GM18951 (cell line): ENCODE results near the gene F3.

Experiments used
- POLR2A ChIP-seq: IDR thresholded peaks from 4 replicates; pipeline ENCODE4 v1.6.1; 2011; ENCODE audit warnings: mild to moderate bottlenecking; ENCODE audit not compliant: insufficient read length, insufficient read depth; ENCODE audit errors: extremely low read depth
- in situ Hi-C: fragments of 300-500 bp; cut with MboI; formaldehyde crosslinking; loops from one replicate; pipeline ENCODE4 v1.12.0; 2022; ENCODE audit warnings: low sequenced_read_pairs, mixed read lengths, inconsistent platforms; ENCODE audit not compliant: unreplicated experiment

F3 gene

DNA sequence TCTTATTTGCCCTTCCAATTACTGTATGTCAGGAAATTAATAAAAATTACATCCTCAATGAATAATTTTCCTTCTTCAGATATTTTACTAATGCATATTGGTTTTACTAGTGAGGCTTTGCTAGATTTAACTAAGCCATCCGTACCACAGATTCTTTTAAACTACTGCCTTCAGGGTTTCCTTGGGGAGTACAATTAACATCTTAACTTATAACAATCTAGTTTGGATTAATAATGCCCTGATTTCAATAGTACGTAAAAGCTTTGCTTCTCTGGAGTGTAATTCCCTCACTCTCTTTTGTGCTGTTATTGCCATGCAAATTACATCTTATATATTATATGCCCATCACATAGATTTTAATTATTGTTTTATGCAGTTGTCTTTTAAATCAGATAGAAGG lies 24.3 kb upstream of the F3 start:
- no peak for TF ChIP-seq POLR2A
- in situ Hi-C loops, result no loop called here

DNA sequence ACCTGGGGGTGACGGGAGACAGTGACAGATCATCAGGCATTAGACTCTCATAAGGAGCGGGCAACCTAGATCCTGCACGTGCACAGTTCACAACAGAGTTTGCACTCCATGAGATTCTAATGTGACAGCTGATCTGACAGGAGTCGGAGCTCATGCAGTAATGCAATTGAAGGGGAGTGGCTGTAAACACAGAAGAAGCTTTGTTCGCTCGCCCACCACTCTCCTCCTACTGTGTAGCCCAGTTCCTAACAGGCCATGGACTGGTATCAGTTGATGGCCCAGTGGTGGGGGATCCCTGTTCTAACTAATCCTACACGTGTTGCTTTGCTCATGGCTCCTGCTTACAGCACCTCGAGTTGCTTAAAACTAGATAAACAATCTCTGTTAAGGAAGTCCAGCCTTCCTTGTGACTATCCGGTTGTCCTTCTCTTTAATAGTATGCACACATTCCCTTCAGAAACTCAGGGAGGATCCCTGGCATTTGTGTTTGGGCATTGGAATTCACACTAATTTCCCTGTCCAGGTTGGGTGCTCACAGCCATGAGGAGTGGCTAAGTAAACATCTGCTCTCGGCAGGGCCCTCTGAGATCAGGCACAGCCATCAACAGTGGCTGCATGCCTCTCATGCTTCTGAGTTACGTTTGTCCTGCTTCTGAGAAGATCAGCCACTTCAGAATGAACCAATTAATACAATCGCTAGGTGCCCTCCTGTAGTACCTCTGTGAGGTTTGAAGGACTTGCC lies 21.1 kb upstream of the F3 start:
- TF ChIP-seq POLR2A, result no peak
- in situ Hi-C loops, result no loop called here

DNA sequence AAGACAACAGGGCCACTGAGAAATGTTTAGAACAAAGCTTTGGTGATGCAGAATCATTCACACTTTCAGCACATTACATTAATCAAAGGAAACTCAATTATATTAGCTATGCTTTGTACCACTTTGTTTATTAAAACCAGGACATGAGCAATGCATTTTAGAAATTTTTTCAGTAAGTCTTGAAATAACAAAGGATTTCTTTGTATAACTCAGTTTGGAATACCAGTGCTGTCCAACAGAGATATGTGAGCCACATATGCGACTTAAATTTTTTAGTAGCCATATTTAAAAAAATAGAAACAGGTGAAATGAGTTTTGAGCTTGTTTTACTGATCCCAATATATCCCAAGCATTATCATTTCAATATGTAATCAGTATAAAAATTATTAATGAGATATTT lies 18.8 kb upstream of the F3 start:
- in situ Hi-C loops, result no loop called here
- TF ChIP-seq POLR2A, result no peak

DNA sequence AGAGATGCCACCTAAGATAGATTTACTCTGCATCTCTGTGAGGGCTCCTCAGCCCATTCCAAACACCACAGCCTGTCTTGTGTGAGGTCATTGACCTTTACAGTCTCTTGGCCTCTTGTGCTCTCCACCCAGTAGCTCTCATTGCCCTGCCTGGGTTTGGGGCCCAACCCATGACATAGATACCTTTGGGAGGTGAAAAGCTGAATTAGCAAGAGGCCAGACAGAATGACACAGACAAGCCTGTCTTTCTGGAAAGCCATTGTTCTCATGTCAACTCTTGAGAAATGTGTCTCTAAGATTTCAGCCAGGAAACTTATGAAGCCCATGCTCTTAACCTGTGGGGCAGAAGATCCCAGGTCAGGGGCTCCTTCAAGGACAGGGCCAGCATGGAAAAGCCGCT lies 18.4 kb upstream of the F3 start:
- no peak for TF ChIP-seq POLR2A
- in situ Hi-C loops, result no loop called here

DNA sequence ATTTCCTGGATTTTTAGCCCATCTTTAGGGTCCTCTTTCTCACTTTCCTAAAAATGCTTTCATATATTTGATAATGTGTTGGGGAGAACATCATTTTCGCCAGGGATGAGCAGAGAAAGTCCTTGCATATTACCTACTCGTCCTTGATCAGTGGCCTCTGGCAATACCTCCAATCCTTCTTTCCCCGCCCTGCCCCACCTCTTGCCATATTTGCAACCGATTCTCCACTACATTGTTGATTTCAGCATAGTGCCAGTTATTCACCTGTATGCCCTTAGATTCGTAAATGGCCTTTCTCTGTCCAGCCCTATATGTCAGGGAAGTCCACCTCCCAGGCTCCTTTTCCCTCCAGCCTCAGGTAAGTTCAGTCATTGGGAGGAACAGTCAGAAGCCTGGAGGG lies 13.5 kb upstream of the F3 start:
- no peak for TF ChIP-seq POLR2A
- in situ Hi-C loops, result no loop called here

DNA sequence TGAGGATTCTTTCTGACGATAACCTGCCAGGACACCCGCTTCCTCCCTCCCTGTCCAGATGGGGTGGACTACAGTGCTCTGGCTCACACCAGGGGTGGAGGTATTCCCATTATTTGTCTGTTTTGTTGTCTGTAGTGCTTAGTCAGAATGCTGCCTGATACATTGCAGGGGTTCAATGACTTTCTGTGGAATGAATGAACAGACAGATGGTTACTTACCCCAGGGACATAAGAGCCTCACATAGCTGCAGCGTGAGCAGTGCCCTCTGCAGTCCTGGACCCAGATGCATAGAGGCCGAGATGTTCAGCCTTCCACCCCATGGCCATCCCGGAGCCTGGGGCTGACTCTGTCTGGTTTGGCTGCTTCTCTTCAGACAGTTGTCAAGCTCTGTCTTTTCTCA lies 13.0 kb upstream of the F3 start:
- in situ Hi-C loops, result no loop called here
- TF ChIP-seq POLR2A, result no peak

DNA sequence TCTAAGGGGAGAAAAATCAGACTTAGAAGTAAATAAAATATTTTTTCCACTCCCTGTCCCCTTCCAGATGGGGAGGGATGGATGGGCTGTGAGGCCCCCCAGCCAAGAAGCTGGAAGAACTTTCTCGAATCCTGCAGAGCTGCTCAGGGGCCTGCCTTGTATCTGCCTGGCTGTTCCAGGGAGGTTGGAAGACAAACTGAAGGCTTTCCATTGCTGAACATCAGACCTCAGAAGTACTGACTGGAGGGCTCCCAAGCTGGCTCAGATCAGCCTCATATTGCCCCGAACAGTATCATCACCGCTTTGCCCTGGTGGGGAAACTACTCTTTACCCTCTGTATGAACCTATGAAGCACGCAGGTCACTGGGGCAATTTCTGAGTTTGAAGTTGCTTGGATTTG lies 12.4 kb upstream of the F3 start:
- no peak for TF ChIP-seq POLR2A
- in situ Hi-C loops, result no loop called here

DNA sequence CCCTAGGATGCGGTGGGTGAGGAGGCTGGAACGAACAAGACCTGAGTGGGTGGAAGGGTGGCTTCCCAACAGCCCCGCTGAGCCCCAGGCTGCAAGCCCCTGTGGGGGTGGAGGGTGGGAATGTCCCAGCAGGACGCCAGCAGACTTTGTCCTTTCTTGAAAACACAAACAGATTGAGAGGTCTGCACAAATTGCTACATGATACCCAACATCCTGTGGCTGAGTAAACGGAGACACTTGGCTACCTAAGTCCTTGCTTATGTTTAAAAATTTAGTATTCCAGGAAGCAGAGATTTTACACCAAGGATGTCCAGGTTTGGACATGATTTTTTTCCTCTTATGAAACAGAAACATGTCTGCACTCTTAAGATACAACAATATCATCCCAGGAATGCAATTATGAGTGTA lies 11.8 kb upstream of the F3 start:
- no peak for TF ChIP-seq POLR2A
- in situ Hi-C loops, result no loop called here

DNA sequence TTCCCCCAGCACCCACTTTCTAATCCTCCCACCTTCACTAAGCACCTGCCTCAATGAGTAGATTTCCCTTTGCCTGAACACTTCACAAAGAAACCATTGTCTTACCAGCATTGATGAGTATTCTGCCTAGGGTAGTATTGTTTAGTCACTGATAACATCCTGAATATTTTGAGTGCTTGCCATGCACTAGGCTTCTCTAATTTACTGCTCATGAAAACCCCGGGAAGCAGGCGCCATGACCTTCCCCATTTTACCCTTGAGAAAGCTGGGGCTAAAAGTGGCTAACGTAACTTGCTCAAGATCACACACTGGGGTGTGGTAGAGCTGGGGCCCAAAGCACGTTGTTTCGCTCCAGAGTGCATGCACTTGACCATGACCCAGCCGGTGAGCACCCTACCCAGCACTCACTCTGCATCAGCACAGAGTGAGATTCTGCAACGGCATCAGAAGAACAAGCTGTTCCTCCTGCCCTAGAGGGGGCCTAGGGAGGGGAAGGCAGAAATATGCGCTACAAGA lies 10.6 kb upstream of the F3 start:
- TF ChIP-seq POLR2A, result no peak
- in situ Hi-C loops, result no loop called here

DNA sequence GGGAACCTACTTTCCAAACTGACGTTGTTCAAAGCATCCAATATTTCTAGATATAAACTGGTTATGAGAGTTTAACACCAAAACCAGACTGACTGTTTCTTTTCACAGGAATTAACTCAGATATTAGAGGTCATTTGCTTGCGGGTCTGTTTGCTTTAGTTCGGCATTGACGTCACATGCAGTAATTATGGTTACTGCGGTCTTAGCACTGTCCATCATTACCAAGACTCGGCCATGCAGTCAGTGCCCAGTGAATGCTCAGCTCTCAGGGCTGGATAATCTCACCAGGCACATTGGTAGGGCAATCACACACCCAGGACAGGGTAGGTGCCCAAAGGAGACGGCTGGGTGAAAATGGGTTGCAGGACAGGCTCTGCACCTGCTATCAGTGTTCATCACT lies 9.9 kb upstream of the F3 start:
- TF ChIP-seq POLR2A, result no peak
- in situ Hi-C loops, result no loop called here

DNA sequence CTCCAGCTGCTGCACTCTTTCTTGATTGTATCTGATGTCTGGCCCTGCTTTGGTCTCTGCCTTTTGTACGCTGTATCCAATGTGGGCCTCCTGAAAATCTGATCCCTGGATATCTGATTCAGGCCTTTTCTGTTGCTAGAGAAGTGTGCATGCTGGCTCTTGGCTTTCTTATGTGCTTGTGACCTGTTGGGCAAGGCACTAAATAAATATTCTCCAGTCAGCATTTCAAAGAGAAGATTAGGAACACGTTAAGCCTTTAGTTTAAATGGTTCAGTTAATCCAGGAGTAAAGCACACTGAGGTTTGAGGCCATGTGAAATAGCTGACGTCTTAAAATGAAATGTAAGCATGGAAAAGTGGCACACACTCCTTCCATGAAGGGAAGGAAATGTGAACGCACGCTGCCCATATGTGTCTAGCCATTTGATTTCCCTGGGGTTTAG lies 9.3 kb upstream of the F3 start:
- TF ChIP-seq POLR2A, result no peak
- in situ Hi-C loops, result no loop called here

DNA sequence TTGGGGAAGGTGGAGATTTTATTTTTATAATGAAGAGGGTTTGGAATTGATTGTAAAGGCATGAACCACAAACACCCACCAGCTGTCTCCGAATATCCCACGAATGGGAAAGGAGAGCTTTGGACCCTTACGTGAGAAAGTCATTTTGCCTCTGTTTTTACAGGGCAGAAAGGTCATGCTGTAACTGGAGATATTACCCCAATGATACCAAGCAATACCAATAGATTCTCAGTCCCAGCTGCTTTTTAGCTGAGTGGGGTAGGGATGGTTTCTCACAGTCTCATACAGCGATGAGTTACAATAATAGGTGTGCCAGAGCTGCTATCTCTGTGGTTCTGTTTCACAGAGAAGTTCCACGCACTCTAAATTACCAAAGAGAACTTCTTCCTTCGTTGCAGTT lies 8.8 kb upstream of the F3 start:
- TF ChIP-seq POLR2A, result no peak
- in situ Hi-C loops, result no loop called here

DNA sequence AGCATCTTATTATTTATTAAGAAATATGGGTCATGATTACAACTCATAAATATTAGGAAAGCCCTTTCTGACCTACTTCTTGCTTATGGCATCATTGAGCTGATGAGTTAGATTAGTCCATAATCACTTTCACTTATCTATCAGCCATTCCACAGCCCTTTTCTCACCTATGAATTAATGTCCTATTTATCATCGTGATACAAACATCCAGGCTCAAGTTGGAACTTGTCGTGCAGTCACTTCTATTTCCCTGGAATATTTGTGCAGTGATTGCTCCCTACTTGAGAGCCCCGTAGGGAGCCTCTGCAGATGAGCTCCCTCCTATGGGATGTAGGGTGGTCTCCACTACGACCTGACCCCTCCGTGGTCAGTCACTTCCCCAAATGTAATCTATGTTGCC lies 8.1 kb upstream of the F3 start:
- in situ Hi-C loops, result no loop called here
- no peak for TF ChIP-seq POLR2A

DNA sequence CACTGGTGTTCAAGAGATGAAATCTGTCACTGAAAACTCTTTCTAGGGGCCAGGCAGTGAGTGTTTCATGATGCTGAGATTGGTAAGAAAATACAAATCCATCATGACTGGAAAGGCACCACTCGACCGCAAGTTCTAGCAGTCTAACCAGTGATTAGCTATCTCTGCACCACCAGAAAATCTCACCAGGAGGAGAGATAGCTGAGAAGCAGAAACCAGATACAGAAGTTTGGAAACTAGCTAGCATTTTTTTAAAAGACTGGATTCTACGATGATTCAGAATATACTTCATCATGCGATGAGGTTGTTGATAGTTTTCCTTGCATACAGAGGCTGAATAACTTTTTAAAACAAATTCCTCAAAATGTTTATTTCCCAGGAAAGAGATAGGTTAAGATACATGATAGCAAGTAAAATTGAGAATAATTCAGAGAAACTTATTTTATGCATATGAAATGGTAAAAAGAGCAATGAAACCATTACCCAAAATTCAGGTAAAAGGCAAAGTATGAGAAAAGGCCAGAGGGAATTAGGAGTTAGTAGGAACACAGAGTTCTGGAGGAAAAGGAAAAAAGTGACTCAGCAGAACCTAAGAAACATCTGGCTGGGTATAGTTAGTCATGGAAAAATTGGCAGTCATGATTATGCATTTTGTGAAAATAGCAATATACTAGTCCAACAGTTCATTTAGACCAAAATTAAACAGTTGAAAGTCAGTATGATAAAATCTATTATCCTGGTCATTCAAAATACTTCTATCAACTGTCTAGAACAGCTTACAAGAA lies 3.3 kb upstream of the F3 start:
- in situ Hi-C loops, result no loop called here
- no peak for TF ChIP-seq POLR2A
